GM12864 (cell line): ENCODE data around the gene SLC13A5.

Experiments
- DNase-seq: peaks from one replicate; pipeline ENCODE4 v3.0.0-alpha.2; 2011; ENCODE audit warnings: low read depth
- H3K4me3 ChIP-seq: 2 replicates; pipeline ENCODE4 v1.5.1; 2011; ENCODE audit warnings: mild to moderate bottlenecking, low read depth, low read length, control low read depth
- TF ChIP-seq, protein P1 (sequence below): IDR thresholded peaks from 2 replicates; pipeline ENCODE4 v1.5.1; 2011; ENCODE audit warnings: low read depth, mild to moderate bottlenecking, moderate library complexity, low read length, control low read depth, inconsistent platforms; ENCODE audit errors: missing control alignments

The SLC13A5 gene

GRCh38 chr17:6670999-6671398 is 42.2 kb downstream of the SLC13A5 start:
- no peak for DNase-seq
- H3K4me3 ChIP-seq, result no peak overlapping the region
- TF ChIP-seq, protein P1, sequence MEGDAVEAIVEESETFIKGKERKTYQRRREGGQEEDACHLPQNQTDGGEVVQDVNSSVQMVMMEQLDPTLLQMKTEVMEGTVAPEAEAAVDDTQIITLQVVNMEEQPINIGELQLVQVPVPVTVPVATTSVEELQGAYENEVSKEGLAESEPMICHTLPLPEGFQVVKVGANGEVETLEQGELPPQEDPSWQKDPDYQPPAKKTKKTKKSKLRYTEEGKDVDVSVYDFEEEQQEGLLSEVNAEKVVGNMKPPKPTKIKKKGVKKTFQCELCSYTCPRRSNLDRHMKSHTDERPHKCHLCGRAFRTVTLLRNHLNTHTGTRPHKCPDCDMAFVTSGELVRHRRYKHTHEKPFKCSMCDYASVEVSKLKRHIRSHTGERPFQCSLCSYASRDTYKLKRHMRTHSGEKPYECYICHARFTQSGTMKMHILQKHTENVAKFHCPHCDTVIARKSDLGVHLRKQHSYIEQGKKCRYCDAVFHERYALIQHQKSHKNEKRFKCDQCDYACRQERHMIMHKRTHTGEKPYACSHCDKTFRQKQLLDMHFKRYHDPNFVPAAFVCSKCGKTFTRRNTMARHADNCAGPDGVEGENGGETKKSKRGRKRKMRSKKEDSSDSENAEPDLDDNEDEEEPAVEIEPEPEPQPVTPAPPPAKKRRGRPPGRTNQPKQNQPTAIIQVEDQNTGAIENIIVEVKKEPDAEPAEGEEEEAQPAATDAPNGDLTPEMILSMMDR, result no peak

- DNase-seq, result no peak
- H3K4me3 ChIP-seq, result no peak overlapping the region
- TF ChIP-seq, protein P1, result no peak
Observed at GRCh38 chr17:6670571-6670970, 42.6 kb downstream of the SLC13A5 start.

DNA sequence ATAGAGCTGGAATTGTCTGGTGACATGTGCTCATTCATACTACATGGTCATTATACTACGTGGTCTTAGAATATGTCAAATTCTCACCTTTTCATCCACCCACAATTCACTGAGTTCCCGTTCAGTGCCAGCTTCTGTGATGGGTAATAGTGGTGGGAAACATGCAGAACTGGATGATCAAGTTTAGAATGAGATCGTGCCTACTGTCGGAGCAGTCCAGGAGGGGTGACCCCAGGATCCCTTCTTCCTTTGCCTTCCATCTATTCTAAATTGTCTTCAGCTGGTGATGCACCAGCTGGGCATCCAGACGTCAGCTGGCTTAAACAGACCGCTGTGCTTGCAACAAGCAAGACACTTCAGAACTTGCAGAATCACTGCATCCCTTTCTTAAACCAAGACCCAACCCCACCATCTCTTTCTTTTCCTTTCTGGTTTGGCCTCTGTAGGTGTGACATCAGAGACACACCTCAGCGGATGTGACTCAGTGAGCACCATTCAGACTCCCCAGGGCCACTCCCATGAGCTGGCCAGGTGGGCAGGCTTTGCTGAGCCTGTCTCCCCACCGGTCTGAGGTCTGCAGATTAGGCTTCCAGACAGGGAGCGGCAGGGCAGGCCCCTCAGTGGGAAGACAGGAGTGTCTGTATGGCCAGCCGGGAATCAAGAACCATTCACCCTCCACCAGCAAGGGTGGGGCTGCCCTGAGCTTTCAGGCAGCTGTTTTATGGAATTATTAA is 43.5 kb downstream of the SLC13A5 start:
- TF ChIP-seq, protein P1, result no peak
- DNase-seq, result no peak
- no peak overlapping the region for H3K4me3 ChIP-seq

- DNase-seq, result no peak
- TF ChIP-seq, protein P1, result no peak
- H3K4me3 ChIP-seq, result no peak overlapping the region
Observed at GRCh38 chr17:6668727-6669425, 44.3 kb downstream of the SLC13A5 start.

- DNase-seq, result no peak
Observed at GRCh38 chr17:6668219-6668618, 45.0 kb downstream of the SLC13A5 start.

DNA sequence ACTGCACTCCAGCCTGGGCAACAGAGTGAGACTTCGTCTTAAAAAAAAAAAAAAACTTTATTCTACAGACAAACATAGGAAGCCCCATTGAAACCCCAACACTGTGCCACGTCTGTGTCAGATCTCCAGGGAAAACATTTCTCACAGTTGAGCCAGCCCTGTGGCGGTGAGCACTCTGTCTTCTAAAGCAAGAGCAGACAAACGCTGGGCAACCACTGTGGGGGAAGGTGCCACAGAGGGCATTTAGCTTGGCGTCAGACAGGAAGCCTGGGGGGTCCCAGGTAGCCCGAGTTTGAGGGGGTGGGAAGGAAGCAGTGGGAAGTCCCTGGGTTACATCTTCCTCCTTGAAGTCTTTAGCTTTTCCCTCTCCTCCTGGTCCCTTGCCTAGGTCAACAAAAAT is 45.7 kb downstream of the SLC13A5 start:
- H3K4me3 ChIP-seq, result no peak overlapping the region
- no peak for DNase-seq
- TF ChIP-seq, protein P1, result no peak

More at GRCh38 chr17:6668219-6668618, 45.0 kb downstream of the SLC13A5 start:
- TF ChIP-seq, protein P1, result no peak
- H3K4me3 ChIP-seq, result no peak overlapping the region
